ENCODE results near the gene CCDC148. TPM values are rescaled to one million over a fixed set of nuclear protein-coding genes. Genes with fewer than 3 reads are reported as not detected.

CCDC148 gene
- total RNA-seq, 1 donor, result 0.72 TPM

DNA sequence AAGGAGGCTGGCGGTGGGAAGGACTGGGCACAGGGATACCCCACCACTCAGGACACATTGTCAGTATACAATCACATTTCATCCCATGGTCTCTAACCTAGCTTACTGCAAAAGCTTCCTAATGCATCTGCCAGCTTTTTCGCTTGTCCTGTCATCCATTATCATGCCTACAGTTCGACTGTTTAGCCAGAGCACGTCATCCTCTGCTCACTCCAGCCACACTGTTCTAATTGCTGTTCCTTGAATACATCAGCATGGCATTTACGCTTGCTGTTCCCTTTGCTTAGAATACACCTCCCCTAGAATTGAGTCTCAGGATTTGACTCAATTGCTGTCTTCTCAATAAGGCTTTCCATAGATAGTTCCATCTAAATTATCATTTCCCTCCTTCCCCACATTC, 166.3 kb downstream of the CCDC148 start:
- TF ChIP-seq, protein P1, sequence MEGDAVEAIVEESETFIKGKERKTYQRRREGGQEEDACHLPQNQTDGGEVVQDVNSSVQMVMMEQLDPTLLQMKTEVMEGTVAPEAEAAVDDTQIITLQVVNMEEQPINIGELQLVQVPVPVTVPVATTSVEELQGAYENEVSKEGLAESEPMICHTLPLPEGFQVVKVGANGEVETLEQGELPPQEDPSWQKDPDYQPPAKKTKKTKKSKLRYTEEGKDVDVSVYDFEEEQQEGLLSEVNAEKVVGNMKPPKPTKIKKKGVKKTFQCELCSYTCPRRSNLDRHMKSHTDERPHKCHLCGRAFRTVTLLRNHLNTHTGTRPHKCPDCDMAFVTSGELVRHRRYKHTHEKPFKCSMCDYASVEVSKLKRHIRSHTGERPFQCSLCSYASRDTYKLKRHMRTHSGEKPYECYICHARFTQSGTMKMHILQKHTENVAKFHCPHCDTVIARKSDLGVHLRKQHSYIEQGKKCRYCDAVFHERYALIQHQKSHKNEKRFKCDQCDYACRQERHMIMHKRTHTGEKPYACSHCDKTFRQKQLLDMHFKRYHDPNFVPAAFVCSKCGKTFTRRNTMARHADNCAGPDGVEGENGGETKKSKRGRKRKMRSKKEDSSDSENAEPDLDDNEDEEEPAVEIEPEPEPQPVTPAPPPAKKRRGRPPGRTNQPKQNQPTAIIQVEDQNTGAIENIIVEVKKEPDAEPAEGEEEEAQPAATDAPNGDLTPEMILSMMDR (IDR thresholded peaks at IDR 0.05; ENCODE audit: insufficient read depth, low read length), result no peak
- H3K4me3 ChIP-seq (ENCODE audit: low read depth, low read length), result no peak overlapping the region
- no peak for DNase-seq (ENCODE audit: low read depth)

DNA sequence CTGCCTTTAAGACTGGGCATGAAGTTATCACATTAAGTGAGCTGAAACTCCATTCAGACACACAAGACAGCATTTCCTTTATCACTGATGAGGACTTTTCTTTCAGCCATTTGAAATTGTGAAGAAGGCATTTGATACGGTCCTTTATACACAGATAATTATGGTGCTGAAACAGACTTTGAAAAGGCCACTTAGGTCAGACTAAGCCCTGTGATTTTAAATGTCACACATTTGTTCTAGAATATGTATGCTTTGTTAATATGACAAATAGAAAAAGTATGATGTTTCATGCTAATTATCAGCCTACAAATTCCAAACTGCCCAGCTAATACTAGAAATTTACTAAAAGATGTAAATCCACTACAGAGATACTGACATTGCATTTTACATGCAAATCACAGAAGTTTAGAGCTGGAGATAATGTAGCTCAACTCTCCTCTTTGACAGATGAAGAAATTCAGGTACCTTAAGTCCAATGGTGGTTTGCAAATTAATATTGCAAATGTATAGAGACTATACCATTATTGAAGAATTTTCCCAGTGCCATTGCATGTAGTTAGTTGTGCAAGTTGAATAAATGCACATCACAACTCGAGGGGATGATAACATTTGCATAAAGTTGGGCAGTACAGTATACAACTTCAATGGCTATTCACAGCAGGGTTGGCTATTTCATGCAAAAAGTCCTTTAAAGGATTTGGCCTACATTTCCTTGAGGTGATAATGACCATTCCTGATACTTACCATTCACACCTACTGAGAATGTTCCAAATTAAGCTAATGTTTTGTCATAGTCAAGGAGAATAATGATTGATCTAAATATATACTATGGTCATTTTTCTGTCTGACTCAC, 179.7 kb downstream of the CCDC148 start:
- DNase-seq (ENCODE audit: low read depth), result no peak
- TF ChIP-seq, protein P1 (IDR thresholded peaks at IDR 0.05; ENCODE audit: insufficient read depth, low read length), result no peak
- H3K4me3 ChIP-seq (ENCODE audit: low read depth, low read length), result no peak overlapping the region

DNA sequence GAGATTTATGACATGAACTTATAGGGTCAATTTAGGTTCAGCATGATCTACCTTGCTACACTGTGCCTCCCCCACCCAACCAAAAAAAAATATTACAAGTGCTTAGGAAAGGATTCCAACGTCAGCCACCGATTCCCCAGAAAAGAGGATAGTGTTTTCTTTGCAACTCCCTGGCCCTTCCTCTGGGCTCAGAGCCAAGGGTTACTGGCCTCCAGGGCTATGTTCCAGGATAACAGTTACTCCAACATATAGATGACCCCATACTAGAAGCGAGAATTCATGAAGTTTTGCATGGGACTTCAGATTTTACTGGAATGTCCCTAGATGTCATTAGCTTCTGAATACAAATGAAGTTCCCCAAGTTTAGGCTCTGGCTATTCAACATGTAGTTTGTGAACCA, 182.8 kb downstream of the CCDC148 start:
- no peak for DNase-seq (ENCODE audit: low read depth)
- TF ChIP-seq, protein P1 (IDR thresholded peaks at IDR 0.05; ENCODE audit: insufficient read depth, low read length), result no peak

DNA sequence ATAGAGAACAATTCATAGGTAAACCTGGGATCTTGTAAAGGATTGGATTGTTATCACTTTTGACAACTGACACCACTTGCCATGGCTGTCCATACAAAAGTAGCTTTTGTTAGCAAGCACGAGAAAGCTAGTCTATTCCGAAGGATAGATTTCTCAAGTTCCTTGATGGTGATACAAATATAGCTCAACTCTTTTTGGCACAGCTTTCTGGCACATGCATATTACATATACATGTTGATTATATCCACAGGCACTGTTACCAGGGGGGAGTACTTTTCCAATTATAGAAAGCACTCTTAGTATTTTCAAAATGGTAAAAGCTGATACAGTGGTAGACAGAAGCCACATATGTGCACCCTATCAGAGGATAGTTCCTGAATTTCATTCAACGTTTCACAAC, 186.0 kb downstream of the CCDC148 start:
- H3K4me3 ChIP-seq (ENCODE audit: low read depth, low read length), result no peak overlapping the region
- DNase-seq (ENCODE audit: low read depth), result no peak
- TF ChIP-seq, protein P1 (IDR thresholded peaks at IDR 0.05; ENCODE audit: insufficient read depth, low read length), result no peak

More for the DNA sequence above, 182.8 kb downstream of the CCDC148 start:
- H3K4me3 ChIP-seq (ENCODE audit: low read depth, low read length), result no peak overlapping the region

DNA sequence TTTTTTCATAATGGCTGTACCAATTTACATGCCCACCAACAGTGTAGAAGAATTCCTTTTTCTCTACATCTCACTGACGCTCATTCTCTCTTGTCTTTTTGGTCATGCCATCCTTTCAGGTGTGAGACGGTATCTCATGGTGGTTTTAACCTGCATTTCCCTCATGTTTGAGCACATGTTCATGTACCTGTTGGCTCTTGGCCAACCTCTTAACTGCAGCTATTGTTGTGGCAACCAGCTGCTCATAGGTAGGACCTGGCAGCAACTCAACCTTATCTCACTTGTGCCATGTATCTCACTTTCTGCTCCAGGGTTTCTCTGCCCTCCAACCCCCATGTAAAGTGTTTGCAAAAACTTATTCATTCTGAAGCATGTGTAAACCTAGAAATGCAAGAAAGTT, 187.4 kb downstream of the CCDC148 start:
- H3K4me3 ChIP-seq (ENCODE audit: low read depth, low read length), result no peak overlapping the region
- TF ChIP-seq, protein P1 (IDR thresholded peaks at IDR 0.05; ENCODE audit: insufficient read depth, low read length), result no peak
- no peak for DNase-seq (ENCODE audit: low read depth)

DNA sequence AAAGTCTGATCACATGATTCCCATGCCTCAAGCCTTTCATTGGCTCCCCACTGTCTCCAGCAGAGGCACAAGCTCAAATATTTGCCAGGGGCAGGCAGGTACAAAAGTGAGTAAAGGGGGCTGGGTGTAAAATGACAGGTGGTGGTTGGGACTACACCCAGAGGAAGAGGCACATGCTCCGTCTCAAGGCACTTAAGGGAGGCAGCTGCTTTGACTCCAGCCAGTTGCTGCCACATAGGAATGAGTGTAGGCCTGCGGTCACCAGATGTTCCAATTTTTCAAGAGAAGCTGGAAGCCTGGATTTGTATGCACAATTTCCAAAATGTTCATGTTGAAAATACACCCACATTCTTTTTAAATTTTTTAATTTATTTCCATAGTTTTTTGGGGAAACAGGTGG, 190.4 kb downstream of the CCDC148 start:
- no peak overlapping the region for H3K4me3 ChIP-seq (ENCODE audit: low read depth, low read length)
- no peak for DNase-seq (ENCODE audit: low read depth)
- TF ChIP-seq, protein P1 (IDR thresholded peaks at IDR 0.05; ENCODE audit: insufficient read depth, low read length), result no peak

All from fibroblast of the aortic adventitia (primary cell).